Embryonic facial prominence (tissue), 1 donor: ENCODE data around the gene SLC45A2.

Experiments used
- DNase-seq: peaks from one replicate; pipeline ENCODE4 v3.0.0-alpha.2; 2016; ENCODE audit errors: extremely low spot score

The SLC45A2 gene

GRCh38 chr5:34007201-34007620, 22.7 kb upstream of the SLC45A2 start:
- DNase-seq: no peak

- no peak for DNase-seq
These were observed 21.2 kb upstream of the SLC45A2 start for GRCh38 chr5:34005681-34006080.

- no peak for DNase-seq
These were observed 20.7 kb upstream of the SLC45A2 start for GRCh38 chr5:34005211-34005610.

GRCh38 chr5:34003941-34004340, 19.4 kb upstream of the SLC45A2 start:
- no peak for DNase-seq

- no peak for DNase-seq
These were observed 18.3 kb upstream of the SLC45A2 start for GRCh38 chr5:34002629-34003328.

- no peak for DNase-seq
These were observed 16.8 kb upstream of the SLC45A2 start for GRCh38 chr5:34001241-34001841.

GRCh38 chr5:33999978-34000377, 15.5 kb upstream of the SLC45A2 start:
- no peak for DNase-seq

- DNase-seq: no peak
These were observed 13.0 kb upstream of the SLC45A2 start for GRCh38 chr5:33997331-33997983.

GRCh38 chr5:33995865-33996264, 11.4 kb upstream of the SLC45A2 start:
- DNase-seq: no peak

- no peak for DNase-seq
These were observed 10.4 kb upstream of the SLC45A2 start for GRCh38 chr5:33994845-33995244.

GRCh38 chr5:33992864-33993263, 8.4 kb upstream of the SLC45A2 start:
- no peak for DNase-seq

- no peak for DNase-seq
These were observed 954 bp upstream of the SLC45A2 start for GRCh38 chr5:33985447-33985846.

GRCh38 chr5:33984178-33984577, 315 bp downstream of the SLC45A2 start:
- no peak for DNase-seq

- DNase-seq: no peak
These were observed 2.9 kb downstream of the SLC45A2 start for GRCh38 chr5:33981408-33982162.

GRCh38 chr5:33980030-33980429, 4.5 kb downstream of the SLC45A2 start:
- DNase-seq: no peak

- DNase-seq: no peak
These were observed 6.2 kb downstream of the SLC45A2 start for GRCh38 chr5:33978306-33978705.

- DNase-seq: no peak
These were observed 8.2 kb downstream of the SLC45A2 start for GRCh38 chr5:33976307-33976706.

GRCh38 chr5:33975852-33976251, 8.6 kb downstream of the SLC45A2 start:
- no peak for DNase-seq

- no peak for DNase-seq
These were observed 11.2 kb downstream of the SLC45A2 start for GRCh38 chr5:33973271-33973670.

GRCh38 chr5:33969572-33970452, 14.7 kb downstream of the SLC45A2 start:
- peak; percentile 50 for DNase-seq
